Prostate gland (tissue), 2 donors: ENCODE data around the gene YIPF2.

Experiments
- CTCF ChIP-seq, 4 experiments: fragments of 200-600 bp in 2 of 4; fragments of 450-650 bp in 2 of 4; sonication (generic) in 2 of 4; IDR thresholded peaks; 1 replicate in 3 of 4; 2 replicates in 1 of 4; pipeline ENCODE4 v1.5.1; 2016 to 2019; ENCODE audit warnings: antibody characterized with exemption in 4 of 4, mild to moderate bottlenecking in 2 of 4, moderate library complexity in 2 of 4
- POLR2A ChIP-seq: fragments of 450-650 bp; IDR thresholded peaks from one replicate; pipeline ENCODE4 v1.6.1; 2016; ENCODE audit warnings: antibody characterized with exemption, mild to moderate bottlenecking

GRCh38 chr19:10935371-10936059 lies 7.1 kb upstream of the YIPF2 start:
- TF ChIP-seq CTCF (IDR thresholded peaks at IDR 0.05), result no peak
- TF ChIP-seq POLR2A, result no peak
